ENCODE data around the gene TFEB.

- no peak for TF ChIP-seq CTCF (IDR thresholded peaks at IDR 0.05)
- no peak for TF ChIP-seq EP300 (IDR thresholded peaks at IDR 0.05)
Measured at GRCh38 chr6:41657131-41658094, 78.0 kb downstream of the TFEB start.

Measured in esophagus muscularis mucosa (tissue), 3 donors.